OCI-LY7 (cell line): ENCODE measurements around the gene KBTBD13. TPM values are rescaled to one million over a fixed set of nuclear protein-coding genes. Genes with fewer than 3 reads are reported as not detected.

Experiments used
- small RNA-seq: library from RNA; depleted of rRNA; stranded (forward); fragments of <200 nt; gene quantifications from one replicate; pipeline ENCODE3, GENCODE V24; 2014
- total RNA-seq, 2 experiments: library from RNA; depleted of rRNA in 1 of 2; stranded (reverse); fragments of >200 nt in 1 of 2; shearing (Covaris generic) in 1 of 2; gene quantifications; 2 replicates each; pipeline ENCODE4 v1.2.3, GENCODE V29; 2014 to 2022

KBTBD13 gene
- total RNA-seq, 2 experiments from 2014 or later, result not detected

Small RNA genes lying within 50 kb of the gene (small RNA-seq; reads per million reads assigned to genes)
- gene AC013553.1, result not detected

Other genes with a start within 250 kb of the KBTBD13 start
- gene PLEKHO2, start 234.8 kb upstream of the KBTBD13 start, total RNA-seq (2014; rRNA removed; shearing (Covaris generic)), result 10.1 and 12.0 TPM in 2 replicates
- 21.3 and 24.5 TPM in 2 replicates for gene PLEKHO2, start 234.8 kb upstream of the KBTBD13 start, total RNA-seq (2022)
- 0.88 and 2.1 TPM in 2 replicates for gene ANKDD1A, start 164.8 kb upstream of the KBTBD13 start, total RNA-seq (2014; rRNA removed; shearing (Covaris generic))
- 3.1 and 5.1 TPM in 2 replicates for gene ANKDD1A, start 164.8 kb upstream of the KBTBD13 start, total RNA-seq (2022)
- gene SPG21, start 86.8 kb upstream of the KBTBD13 start, total RNA-seq (2014; rRNA removed; shearing (Covaris generic)), result 49.6 and 56.4 TPM in 2 replicates
- gene SPG21, start 86.8 kb upstream of the KBTBD13 start, total RNA-seq (2022), result 83.9 and 95.4 TPM in 2 replicates
- gene MTFMT, start 47.1 kb upstream of the KBTBD13 start, total RNA-seq (2014; rRNA removed; shearing (Covaris generic)), result 9.1 and 9.7 TPM in 2 replicates
- 19.0 and 19.1 TPM in 2 replicates for gene MTFMT, start 47.1 kb upstream of the KBTBD13 start, total RNA-seq (2022)
- not detected in 2 replicates for gene SLC51B, start 31.4 kb upstream of the KBTBD13 start, total RNA-seq (2014; rRNA removed; shearing (Covaris generic))
- not detected in 2 replicates for gene SLC51B, start 31.4 kb upstream of the KBTBD13 start, total RNA-seq (2022)
- gene RASL12, start 8.8 kb upstream of the KBTBD13 start, total RNA-seq (2014; rRNA removed; shearing (Covaris generic)), result not detected in 2 replicates
- gene RASL12, start 8.8 kb upstream of the KBTBD13 start, total RNA-seq (2022), result not detected in 2 replicates
- 5.7 and 7.4 TPM in 2 replicates for gene UBAP1L, start 38.5 kb downstream of the KBTBD13 start, total RNA-seq (2014; rRNA removed; shearing (Covaris generic))
- 8.3 and 8.7 TPM in 2 replicates for gene UBAP1L, start 38.5 kb downstream of the KBTBD13 start, total RNA-seq (2022)
- gene PDCD7, start 57.1 kb downstream of the KBTBD13 start, total RNA-seq (2014; rRNA removed; shearing (Covaris generic)), result 27.2 and 34.6 TPM in 2 replicates
- 42.6 and 47.3 TPM in 2 replicates for gene PDCD7, start 57.1 kb downstream of the KBTBD13 start, total RNA-seq (2022)
- gene CLPX, start 108.6 kb downstream of the KBTBD13 start, total RNA-seq (2014; rRNA removed; shearing (Covaris generic)), result 26.0 and 34.0 TPM in 2 replicates
- gene CLPX, start 108.6 kb downstream of the KBTBD13 start, total RNA-seq (2022), result 51.8 and 53.3 TPM in 2 replicates
- not detected in 2 replicates for gene CILP, start 134.7 kb downstream of the KBTBD13 start, total RNA-seq (2014; rRNA removed; shearing (Covaris generic))
- gene CILP, start 134.7 kb downstream of the KBTBD13 start, total RNA-seq (2022), result 0.06 TPM in 1 of 2 replicates, not detected in the other
- gene PARP16, start 210.1 kb downstream of the KBTBD13 start, total RNA-seq (2014; rRNA removed; shearing (Covaris generic)), result 10.8 and 21.2 TPM in 2 replicates
- 24.9 and 26.0 TPM in 2 replicates for gene PARP16, start 210.1 kb downstream of the KBTBD13 start, total RNA-seq (2022)
- not detected in 2 replicates for gene RNU5A-1, start 219.3 kb downstream of the KBTBD13 start, total RNA-seq (2014; rRNA removed; shearing (Covaris generic))
- not detected in 2 replicates for gene RNU5A-1, start 219.3 kb downstream of the KBTBD13 start, total RNA-seq (2022)
- gene RNU5B-1, start 227.9 kb downstream of the KBTBD13 start, total RNA-seq (2014; rRNA removed; shearing (Covaris generic)), result not detected in 2 replicates
- not detected in 2 replicates for gene RNU5B-1, start 227.9 kb downstream of the KBTBD13 start, total RNA-seq (2022)